IMR-90 (cell line): ENCODE data around the gene SEBOX. TPM values are rescaled to one million over a fixed set of nuclear protein-coding genes. Genes with fewer than 3 reads are reported as not detected.

Experiments
- ATAC-seq: fragments of 200-7000 bp; cut with Tn5 transposase; 2 replicates; pipeline ENCODE4 v1.9.1; 2020; ENCODE audit warnings: low read depth, mild to moderate bottlenecking, moderate library complexity
- BruUV-seq: library from RNA; stranded (reverse); fragments of 400-500 nt; replicated peaks from 2 replicates; lab custom pipeline; 2021; lab: Mats Ljungman, UMichigan
- CTCF ChIA-PET: fragments of 300-600 bp; formaldehyde crosslinking; extraction: SDS; loops from one replicate; lab custom pipeline; 2021; ENCODE audit warnings: antibody characterized with exemption; lab: Yijun Ruan, JAX
- POLR2A ChIA-PET: fragments of 300-600 bp; sonication (Branson Sonifier 250); formaldehyde crosslinking; loops from one replicate; lab custom pipeline; 2022; ENCODE audit warnings: antibody characterized with exemption; ENCODE audit not compliant: unreplicated experiment; lab: Charles Lee
- DNase-seq: peaks from one replicate; pipeline ENCODE4 v3.0.0; 2013
- H2AFZ ChIP-seq: replicated peaks from 2 replicates; pipeline ENCODE3; 2013; ENCODE audit warnings: low read length, mild to moderate bottlenecking; ENCODE audit not compliant: poor library complexity
- H2AK5ac ChIP-seq: 2 replicates; pipeline ENCODE4 v1.6.1; 2013; ENCODE audit warnings: low read depth, low read length, inconsistent platforms
- H2AK9ac ChIP-seq: replicated peaks from 2 replicates; pipeline ENCODE3; 2013; ENCODE audit warnings: mild to moderate bottlenecking, low read depth, low read length, moderate library complexity; ENCODE audit not compliant: poor library complexity
- H2BK120ac ChIP-seq: 2 replicates; pipeline ENCODE4 v1.6.1; 2013; ENCODE audit warnings: low read depth, low read length, inconsistent platforms
- H2BK15ac ChIP-seq: 3 replicates; pipeline ENCODE4 v1.6.1; 2013; ENCODE audit warnings: low read depth, low read length, inconsistent platforms
- H2BK20ac ChIP-seq: 2 replicates; pipeline ENCODE4 v1.6.1; 2013; ENCODE audit warnings: low read depth, mild to moderate bottlenecking, inconsistent platforms, low read length, moderate library complexity
- H2BK5ac ChIP-seq: 2 replicates; pipeline ENCODE4 v1.6.1; 2013; ENCODE audit warnings: mild to moderate bottlenecking, low read depth, low read length, inconsistent platforms; ENCODE audit not compliant: poor library complexity, severe bottlenecking
- H3K14ac ChIP-seq: replicated peaks from 2 replicates; pipeline ENCODE4 v1.6.1; 2013; ENCODE audit warnings: low read depth, low read length, inconsistent platforms
- H3K18ac ChIP-seq: 2 replicates; pipeline ENCODE4 v1.6.1; 2013; ENCODE audit warnings: low read depth, low read length, control low read depth
- H3K23ac ChIP-seq: 2 replicates; pipeline ENCODE4 v1.6.1; 2013; ENCODE audit warnings: low read depth, low read length, inconsistent platforms
- H3K27ac ChIP-seq: 2 replicates; pipeline ENCODE4 v1.5.1; 2013; ENCODE audit warnings: mild to moderate bottlenecking, control low read depth, low read length; ENCODE audit not compliant: insufficient read depth
- H3K27me3 ChIP-seq: 2 replicates; pipeline ENCODE4 v1.6.1; 2013; ENCODE audit warnings: low read length; ENCODE audit not compliant: control insufficient read depth, insufficient read depth
- H3K36me3 ChIP-seq: 2 replicates; pipeline ENCODE4 v1.6.1; 2013; ENCODE audit warnings: low read length, mixed read lengths; ENCODE audit not compliant: control insufficient read depth, insufficient read depth
- H3K4ac ChIP-seq: 2 replicates; pipeline ENCODE4 v1.6.1; 2013; ENCODE audit warnings: low read depth, low read length, inconsistent platforms
- H3K4me1 ChIP-seq: 2 replicates; pipeline ENCODE4 v1.6.1; 2013; ENCODE audit warnings: low read length, mixed read lengths; ENCODE audit not compliant: control insufficient read depth, insufficient read depth
- H3K4me2 ChIP-seq: 2 replicates; pipeline ENCODE4 v1.6.1; 2013; ENCODE audit warnings: low read depth, mild to moderate bottlenecking, control low read depth, low read length, moderate library complexity
- H3K4me3 ChIP-seq: 2 replicates; pipeline ENCODE4 v1.5.1; 2013; ENCODE audit warnings: low read depth, mild to moderate bottlenecking, control low read depth, low read length, moderate library complexity; ENCODE audit not compliant: insufficient read depth
- H3K56ac ChIP-seq: 2 replicates; pipeline ENCODE4 v1.6.1; 2013; ENCODE audit warnings: low read length, inconsistent platforms; ENCODE audit not compliant: insufficient read depth; ENCODE audit errors: extremely low read depth
- H3K79me1 ChIP-seq, 2 experiments: 2 replicates each; pipeline ENCODE4 v1.6.1; 2013; ENCODE audit warnings: low read length in 2 of 2, inconsistent platforms in 1 of 2, low read depth in 1 of 2
- H3K9ac ChIP-seq: 2 replicates; pipeline ENCODE4 v1.6.1; 2013; ENCODE audit warnings: low read depth, low read length, control low read depth
- H3K9me1 ChIP-seq: 2 replicates; pipeline ENCODE4 v1.6.1; 2013; ENCODE audit warnings: low read length, inconsistent platforms; ENCODE audit not compliant: insufficient read depth
- H3K9me3 ChIP-seq: 2 replicates; pipeline ENCODE4 v1.6.1; 2013; ENCODE audit warnings: low read length; ENCODE audit not compliant: control insufficient read depth, insufficient read depth
- H4K20me1 ChIP-seq: 2 replicates; pipeline ENCODE4 v1.6.1; 2013; ENCODE audit warnings: low read length, inconsistent platforms; ENCODE audit not compliant: insufficient read depth
- H4K5ac ChIP-seq: 2 replicates; pipeline ENCODE4 v1.6.1; 2013; ENCODE audit warnings: mild to moderate bottlenecking, low read depth, low read length, control low read depth
- H4K8ac ChIP-seq, 2 experiments: 2 replicates each; pipeline ENCODE4 v1.6.1; 2013; ENCODE audit warnings: low read depth in 2 of 2, low read length in 2 of 2, control low read depth in 1 of 2, inconsistent platforms in 1 of 2
- H4K91ac ChIP-seq: 2 replicates; pipeline ENCODE4 v1.6.1; 2013; ENCODE audit warnings: low read depth, low read length, inconsistent platforms; ENCODE audit not compliant: insufficient read depth
- CEBPB ChIP-seq: IDR thresholded peaks from 2 replicates; pipeline ENCODE4 v1.6.1; 2012; ENCODE audit warnings: low read depth, low read length, improper control_type of control experiment
- CHD1 ChIP-seq: IDR thresholded peaks from 2 replicates; pipeline ENCODE4 v1.6.1; 2012; ENCODE audit warnings: low read depth, low read length, improper control_type of control experiment
- MAZ ChIP-seq: IDR thresholded peaks from 2 replicates; pipeline ENCODE4 v1.6.1; 2012; ENCODE audit warnings: low read depth, mild to moderate bottlenecking, low read length, improper control_type of control experiment, moderate library complexity, borderline replicate concordance
- WGBS, 2 experiments: methylation state at CpG; one replicate each; pipeline versions ENCODE4 v1.1.5 to v1.1.7; 2013; ENCODE audit warnings: missing lambda C conversion rate in 2 of 2; ENCODE audit not compliant: insufficient read length in 1 of 2; ENCODE audit errors: extremely low coverage in 2 of 2; 5-methylcytosine and 5-hydroxymethylcytosine counted together
- dilution Hi-C: fragments of 300-500 bp; cut with HindIII; formaldehyde crosslinking; loops from one replicate; pipeline ENCODE4 v1.14.3; 2018; ENCODE audit warnings: low sequenced_read_pairs; ENCODE audit not compliant: unreplicated experiment
- in situ Hi-C: fragments of 300-500 bp; cut with MboI; formaldehyde crosslinking; loops from 3 replicates; pipeline ENCODE4 v1.14.3; 2019; ENCODE audit warnings: low sequenced_read_pairs, inconsistent platforms, mixed read lengths
- intact Hi-C: fragments of 100-400 bp; cut with micrococcal nuclease; formaldehyde crosslinking; loops from 2 replicates; pipeline ENCODE4 v1.10.0; 2022
- polyA plus RNA-seq, 3 experiments: library from polyadenylated mRNA; depleted of rRNA; stranded (reverse); fragments of >200 nt; gene quantifications; 2 replicates each; pipeline ENCODE4 v1.2.3, GENCODE V29; 2012; ENCODE audit warnings: low replicate concordance in 1 of 3
- total RNA-seq: library from RNA; depleted of rRNA; stranded (reverse); fragments of >200 nt; gene quantifications from 2 replicates; pipeline ENCODE4 v1.2.3, GENCODE V29; 2012

The SEBOX gene
- total and polyA plus RNA-seq, 2 of the 4 experiments (the other 2 are of a cell fraction): not detected

- Histone ChIP-seq H2BK20ac (peak within 1 kb of the TSS; percentile 73), H3K9ac (peak within 1 kb of the TSS; percentile 47; the same call in 1 of the 2 replicates), H3K4me3 (peak within 1 kb of the TSS; percentile 1; the same call in 1 of the 2 replicates), H3K4me2 (peak within 1 kb of the TSS; percentile 70), H3K14ac (peak within 1 kb of the TSS; percentile 91), H3K27me3 (no peaks in the 10 kb centered on the region), H4K5ac (peak within 1 kb of the TSS; percentile 40), H3K9me1 (peaks cover 35% of the 10 kb centered on the region), H3K79me1 (peaks cover 5 to 27% of the 10 kb centered on the region in 2 experiments; a peak in 3 of 4 replicates), H4K20me1 (peaks cover 28% of the 10 kb centered on the region), H2AK9ac (peak within 1 kb of the TSS; percentile 93), H2AFZ (peak within 1 kb of the TSS; percentile 91), H3K4me1 (peaks cover 14% of the 10 kb centered on the region; the same call in 1 of the 2 replicates), H3K56ac (peak within 1 kb of the TSS; percentile 52; the same call in 1 of the 2 replicates), H2BK120ac (peak within 1 kb of the TSS; percentile 62), H3K18ac (peak within 1 kb of the TSS; percentile 51; the same call in 1 of the 2 replicates), H3K4ac (peak within 1 kb of the TSS; percentile 92), H2BK15ac (peak within 1 kb of the TSS; percentile 23; the same call in 2 of the 3 replicates), H3K27ac (peak within 1 kb of the TSS; percentile 93), H2AK5ac (peak within 1 kb of the TSS; percentile 86), H4K91ac (peak within 1 kb of the TSS; percentile 79), H2BK5ac (peak within 1 kb of the TSS; percentile 51), H3K36me3 (no peaks in the 10 kb centered on the region), H3K9me3 (no peaks in the 10 kb centered on the region), H4K8ac (peak within 1 kb of the TSS; percentile 29 to 97), H3K23ac (peak within 1 kb of the TSS; percentile 53)
- in situ Hi-C loops (no loop called here), intact Hi-C loops (no loop called here), dilution Hi-C loops (no loop called here)
- DNase-seq: peak; percentile 45
- peak; percentile 74 for TF ChIP-seq CEBPB
- peak; percentile 40; the same call in 1 of the 2 replicates for TF ChIP-seq MAZ
- TF ChIP-seq CHD1: no peak
- POLR2A ChIA-PET: interaction anchor here (0.6 to 0.8 kb wide), 2 partner anchors 13 to 319 kb away, joined by 3 to 4 read pairs; partner anchors contain the start of gene POLDIP2
- BruUV-seq: no TSS peak
- 20% methylated on average over 1 of the region's 8 CpGs; no CpG with 5 or more reads in 1 of the 2 experiments for WGBS, 2 experiments
- ATAC-seq: peak; percentile 33
- CTCF ChIA-PET: interaction anchor here (1.3 kb wide), 1 partner anchor 13 kb away, joined by 6 read pairs; the partner anchor contains the start of gene POLDIP2
Observed at GRCh38 chr17:28370035-28370743, 5.2 kb upstream of the SEBOX start, which contains the start of gene VTN. Gene VTN, minus strand, starts transcription at chr17:28370307. Its CDS starts 104 bp downstream, at chr17:28370203.
